ENCODE measurements around the gene GPR39.

The GPR39 gene

GRCh38 chr2:132496555-132496954 lies 80.0 kb downstream of the GPR39 start:
- H3K4me3 ChIP-seq (ENCODE audit: low read depth, low read length): no peak overlapping the region
- DNase-seq (ENCODE audit: low read depth): no peak
- TF ChIP-seq CTCF (IDR thresholded peaks at IDR 0.05; ENCODE audit: control insufficient read depth, extremely low read depth, insufficient read depth): no peak

GRCh38 chr2:132497591-132497990 lies 81.0 kb downstream of the GPR39 start:
- H3K4me3 ChIP-seq (ENCODE audit: low read depth, low read length): no peak overlapping the region
- TF ChIP-seq CTCF (IDR thresholded peaks at IDR 0.05; ENCODE audit: control insufficient read depth, extremely low read depth, insufficient read depth): no peak
- no peak for DNase-seq (ENCODE audit: low read depth)

- no peak for TF ChIP-seq CTCF (IDR thresholded peaks at IDR 0.05; ENCODE audit: control insufficient read depth, extremely low read depth, insufficient read depth)
- DNase-seq (ENCODE audit: low read depth): no peak
- H3K4me3 ChIP-seq (ENCODE audit: low read depth, low read length): no peak overlapping the region
Observed at GRCh38 chr2:132503701-132504100, 87.1 kb downstream of the GPR39 start.

- TF ChIP-seq CTCF (IDR thresholded peaks at IDR 0.05; ENCODE audit: control insufficient read depth, extremely low read depth, insufficient read depth): no peak
- no peak for DNase-seq (ENCODE audit: low read depth)
- no peak overlapping the region for H3K4me3 ChIP-seq (ENCODE audit: low read depth, low read length)
Observed at GRCh38 chr2:132515010-132515409, 98.4 kb downstream of the GPR39 start.

- no peak for DNase-seq (ENCODE audit: low read depth)
- no peak overlapping the region for H3K4me3 ChIP-seq (ENCODE audit: low read depth, low read length)
- no peak for TF ChIP-seq CTCF (IDR thresholded peaks at IDR 0.05; ENCODE audit: control insufficient read depth, extremely low read depth, insufficient read depth)
Observed at GRCh38 chr2:132517386-132517785, 100.8 kb downstream of the GPR39 start.

- no peak for DNase-seq (ENCODE audit: low read depth)
- H3K4me3 ChIP-seq (ENCODE audit: low read depth, low read length): no peak overlapping the region
- TF ChIP-seq CTCF (IDR thresholded peaks at IDR 0.05; ENCODE audit: control insufficient read depth, extremely low read depth, insufficient read depth): no peak
Observed at GRCh38 chr2:132518302-132518701, 101.7 kb downstream of the GPR39 start.

GRCh38 chr2:132519566-132519965 lies 103.0 kb downstream of the GPR39 start:
- DNase-seq (ENCODE audit: low read depth): no peak
- no peak overlapping the region for H3K4me3 ChIP-seq (ENCODE audit: low read depth, low read length)
- no peak for TF ChIP-seq CTCF (IDR thresholded peaks at IDR 0.05; ENCODE audit: control insufficient read depth, extremely low read depth, insufficient read depth)
